WI38 (cell line): Measurements from ENCODE around the gene CXCR5.

Source experiments
- H3K4me3 ChIP-seq: 2 replicates; pipeline ENCODE4 v1.5.1; 2011; ENCODE audit warnings: low read depth, mild to moderate bottlenecking, control low read depth, low read length
- TF ChIP-seq, protein P1 (sequence below): IDR thresholded peaks from 2 replicates; pipeline ENCODE4 v1.5.1; 2012; ENCODE audit warnings: low read depth, mild to moderate bottlenecking, control low read depth, low read length

The CXCR5 gene

DNA sequence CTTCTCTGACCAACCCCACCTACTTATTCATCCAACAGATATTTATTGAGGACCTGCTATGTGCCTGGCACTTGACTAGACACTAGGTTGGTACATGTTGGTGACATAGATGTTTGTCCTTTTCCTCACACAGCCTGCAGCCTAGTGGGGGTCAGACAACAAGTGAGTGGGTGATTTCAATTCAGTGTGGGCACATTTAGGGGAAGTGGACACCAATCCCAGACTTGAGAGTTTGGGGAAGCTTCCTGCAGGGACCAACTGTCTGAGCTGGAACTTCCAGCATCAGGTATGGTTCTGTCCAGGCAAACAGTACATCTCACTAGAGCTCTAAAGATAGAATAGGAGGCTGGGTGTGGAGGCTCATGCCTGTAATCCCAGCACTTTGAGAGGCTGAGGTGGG is 47.9 kb downstream of the CXCR5 start:
- TF ChIP-seq, protein P1, sequence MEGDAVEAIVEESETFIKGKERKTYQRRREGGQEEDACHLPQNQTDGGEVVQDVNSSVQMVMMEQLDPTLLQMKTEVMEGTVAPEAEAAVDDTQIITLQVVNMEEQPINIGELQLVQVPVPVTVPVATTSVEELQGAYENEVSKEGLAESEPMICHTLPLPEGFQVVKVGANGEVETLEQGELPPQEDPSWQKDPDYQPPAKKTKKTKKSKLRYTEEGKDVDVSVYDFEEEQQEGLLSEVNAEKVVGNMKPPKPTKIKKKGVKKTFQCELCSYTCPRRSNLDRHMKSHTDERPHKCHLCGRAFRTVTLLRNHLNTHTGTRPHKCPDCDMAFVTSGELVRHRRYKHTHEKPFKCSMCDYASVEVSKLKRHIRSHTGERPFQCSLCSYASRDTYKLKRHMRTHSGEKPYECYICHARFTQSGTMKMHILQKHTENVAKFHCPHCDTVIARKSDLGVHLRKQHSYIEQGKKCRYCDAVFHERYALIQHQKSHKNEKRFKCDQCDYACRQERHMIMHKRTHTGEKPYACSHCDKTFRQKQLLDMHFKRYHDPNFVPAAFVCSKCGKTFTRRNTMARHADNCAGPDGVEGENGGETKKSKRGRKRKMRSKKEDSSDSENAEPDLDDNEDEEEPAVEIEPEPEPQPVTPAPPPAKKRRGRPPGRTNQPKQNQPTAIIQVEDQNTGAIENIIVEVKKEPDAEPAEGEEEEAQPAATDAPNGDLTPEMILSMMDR = no peak
- no peak overlapping the region for H3K4me3 ChIP-seq

DNA sequence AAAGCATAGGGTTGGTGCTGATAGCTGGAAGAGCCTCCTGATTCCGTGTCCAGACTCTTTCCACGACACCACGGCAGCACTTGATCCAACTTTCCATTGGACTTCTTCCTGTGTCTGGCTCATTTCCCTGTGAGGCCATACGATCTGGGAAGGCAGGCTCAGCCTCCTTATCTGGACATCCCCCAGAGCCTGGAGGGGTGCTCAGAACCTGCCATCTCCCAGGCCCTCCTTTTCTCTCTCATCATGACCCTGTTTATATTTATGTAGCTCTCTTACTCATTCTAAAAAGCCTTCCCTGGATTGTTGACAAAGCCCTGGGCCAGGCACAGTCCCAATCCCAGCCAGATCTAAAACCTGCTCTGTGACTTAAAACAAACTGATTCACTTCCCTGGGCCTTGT is 49.8 kb downstream of the CXCR5 start:
- H3K4me3 ChIP-seq = no peak overlapping the region
- TF ChIP-seq, protein P1 = no peak

DNA sequence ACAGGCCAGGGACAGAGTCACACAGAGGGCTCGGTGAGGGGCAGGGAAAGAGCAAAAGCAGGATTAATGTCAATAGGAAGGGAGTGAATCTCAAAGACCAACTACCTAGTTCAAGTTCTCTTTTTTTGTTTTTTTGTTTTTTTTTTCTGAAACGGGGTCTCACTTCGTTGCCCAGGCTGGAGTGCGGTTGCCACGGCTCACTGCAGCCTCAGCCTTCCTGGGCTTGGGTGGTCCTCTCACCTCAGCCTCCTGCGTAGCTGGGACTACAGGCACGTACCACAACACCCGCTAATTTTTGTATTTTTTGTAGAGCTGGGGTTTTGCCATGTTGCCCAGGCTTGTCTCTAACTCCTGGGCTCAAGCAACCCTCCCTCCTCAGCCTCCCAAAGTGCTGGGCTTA is 51.7 kb downstream of the CXCR5 start:
- H3K4me3 ChIP-seq = no peak overlapping the region
- TF ChIP-seq, protein P1 = no peak

DNA sequence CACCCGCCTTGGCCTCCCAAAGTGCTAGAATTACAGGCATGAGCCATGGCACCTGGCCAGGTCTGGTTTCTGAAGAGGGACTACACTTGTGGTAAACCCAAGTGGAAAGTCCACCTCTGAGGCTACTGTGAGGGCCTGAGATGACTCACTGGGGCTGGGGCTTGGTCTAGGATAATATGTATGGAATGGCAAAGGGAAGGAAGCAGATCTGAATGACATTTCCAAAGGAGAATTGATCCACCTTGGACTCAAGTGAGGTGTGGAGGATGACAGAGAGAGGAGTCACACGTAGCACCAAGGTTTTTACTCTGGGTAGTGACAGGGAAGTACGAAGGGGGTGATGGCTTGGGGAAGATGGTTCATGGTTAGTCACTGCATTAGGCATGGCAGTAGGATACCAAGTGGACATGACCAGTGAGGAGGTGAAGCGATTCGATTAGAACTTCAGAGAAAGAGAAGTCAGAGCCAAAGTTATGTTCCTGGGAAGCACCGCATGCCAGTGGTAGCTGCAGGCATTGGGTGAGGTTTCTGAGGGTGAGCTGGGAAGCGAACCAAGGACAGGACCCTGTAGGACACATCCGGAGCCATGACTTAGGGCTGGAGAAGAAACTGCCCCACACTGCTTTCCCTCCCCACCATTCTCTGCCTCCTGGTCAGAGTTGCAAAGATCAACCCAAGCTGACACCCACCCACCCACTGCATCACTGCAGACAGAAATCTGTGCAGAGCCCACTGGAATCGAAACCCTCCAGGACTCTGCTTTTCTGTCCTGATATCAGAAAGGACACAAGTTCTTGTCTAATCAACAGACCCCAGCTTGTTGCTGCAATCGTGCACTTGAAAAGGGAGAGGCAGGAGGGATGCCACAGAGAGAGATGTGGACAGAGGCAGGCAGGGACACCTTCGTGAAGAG is 55.1 kb downstream of the CXCR5 start:
- TF ChIP-seq, protein P1 = no peak
- no peak overlapping the region for H3K4me3 ChIP-seq

DNA sequence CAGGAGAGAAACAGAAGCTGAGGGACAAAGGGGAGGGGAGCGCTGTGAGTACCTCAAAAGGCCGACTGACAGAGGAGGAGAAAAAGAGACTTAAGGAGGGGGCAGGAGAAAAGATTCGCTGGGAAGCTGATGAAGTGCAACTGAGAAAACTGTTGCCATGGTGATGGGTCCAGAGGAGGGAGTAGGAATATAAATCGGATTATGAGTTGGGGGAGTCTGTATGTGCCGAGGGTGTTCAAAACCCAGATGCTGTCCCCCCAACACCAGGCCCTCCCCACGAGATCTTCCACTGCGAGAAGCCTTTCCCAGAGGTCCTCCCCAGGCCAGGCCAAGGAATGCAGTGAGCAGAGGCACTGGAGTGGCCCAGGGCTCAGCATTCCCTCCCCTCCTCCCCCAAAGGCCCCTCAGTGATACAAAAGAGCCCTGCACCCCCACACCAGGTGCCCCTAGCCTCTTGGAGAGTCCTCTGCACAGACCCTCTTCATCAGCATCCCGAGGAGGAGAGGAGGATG is 55.8 kb downstream of the CXCR5 start:
- no peak overlapping the region for H3K4me3 ChIP-seq
- TF ChIP-seq, protein P1 = no peak

DNA sequence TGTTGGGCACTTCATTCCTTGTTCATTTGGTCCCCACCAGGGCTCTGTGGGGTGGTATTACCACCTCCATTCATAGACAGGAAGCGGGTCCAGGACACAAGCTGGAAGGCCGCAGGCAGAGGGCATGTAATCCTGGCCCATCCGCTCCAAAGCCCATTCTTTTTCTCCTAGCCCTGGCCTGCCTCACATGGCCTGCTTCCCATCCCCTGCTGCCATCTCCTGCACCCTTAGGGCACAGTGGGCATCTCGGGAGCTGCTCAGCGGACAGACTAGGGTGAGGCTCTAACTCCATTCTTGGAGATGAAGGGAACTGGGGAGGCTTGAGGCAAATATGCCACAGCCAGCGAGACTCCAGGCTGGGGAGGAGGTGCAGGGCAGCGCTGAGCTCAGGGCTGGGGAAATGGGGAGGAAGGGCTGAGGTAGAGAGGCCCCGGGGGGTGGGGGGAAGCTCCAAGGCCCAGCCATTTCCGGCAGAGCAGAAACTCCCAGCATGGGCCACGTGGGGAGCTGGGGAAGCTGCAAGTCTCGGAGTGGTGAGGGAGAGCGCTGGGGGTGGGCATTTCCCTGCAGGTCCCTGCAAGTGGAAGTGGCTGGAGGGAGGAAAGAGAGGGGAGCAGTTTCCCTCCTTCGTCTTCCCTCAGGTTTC is 56.4 kb downstream of the CXCR5 start:
- no peak overlapping the region for H3K4me3 ChIP-seq
- TF ChIP-seq, protein P1 = no peak

DNA sequence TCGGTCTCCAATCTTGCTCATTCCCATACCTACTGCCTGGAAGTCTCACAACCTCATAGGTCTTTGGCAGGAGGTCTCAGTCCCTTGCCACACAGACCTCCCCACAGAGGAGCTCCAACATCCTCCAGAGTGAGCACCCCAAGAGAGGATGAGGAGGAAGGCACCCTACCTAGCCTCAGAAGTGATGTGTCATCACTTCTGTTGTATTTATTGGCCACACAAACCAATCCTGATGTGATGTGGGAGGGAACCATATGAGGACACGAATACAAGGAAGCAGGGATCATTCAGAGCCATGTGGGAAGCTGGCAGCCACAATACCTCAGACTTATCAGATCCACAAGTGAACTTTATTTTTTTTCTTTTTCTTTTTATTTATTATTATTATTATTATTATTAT is 63.4 kb downstream of the CXCR5 start:
- H3K4me3 ChIP-seq = no peak overlapping the region
- TF ChIP-seq, protein P1 = no peak
